Prostate gland (tissue), 2 donors: ENCODE data around the gene ELOVL3.

Experiments
- CTCF ChIP-seq, 4 experiments: fragments of 200-600 bp in 2 of 4; fragments of 450-650 bp in 2 of 4; sonication (generic) in 2 of 4; IDR thresholded peaks; 1 replicate in 3 of 4; 2 replicates in 1 of 4; pipeline ENCODE4 v1.5.1; 2016 to 2019; ENCODE audit warnings: antibody characterized with exemption in 4 of 4, mild to moderate bottlenecking in 2 of 4, moderate library complexity in 2 of 4
- POLR2A ChIP-seq: fragments of 450-650 bp; IDR thresholded peaks from one replicate; pipeline ENCODE4 v1.6.1; 2016; ENCODE audit warnings: antibody characterized with exemption, mild to moderate bottlenecking
- POLR2AphosphoS5 ChIP-seq: sonication (generic); formaldehyde crosslinking; IDR thresholded peaks from one replicate; pipeline ENCODE4 v1.6.1; 2017; ENCODE audit warnings: antibody characterized with exemption

DNA sequence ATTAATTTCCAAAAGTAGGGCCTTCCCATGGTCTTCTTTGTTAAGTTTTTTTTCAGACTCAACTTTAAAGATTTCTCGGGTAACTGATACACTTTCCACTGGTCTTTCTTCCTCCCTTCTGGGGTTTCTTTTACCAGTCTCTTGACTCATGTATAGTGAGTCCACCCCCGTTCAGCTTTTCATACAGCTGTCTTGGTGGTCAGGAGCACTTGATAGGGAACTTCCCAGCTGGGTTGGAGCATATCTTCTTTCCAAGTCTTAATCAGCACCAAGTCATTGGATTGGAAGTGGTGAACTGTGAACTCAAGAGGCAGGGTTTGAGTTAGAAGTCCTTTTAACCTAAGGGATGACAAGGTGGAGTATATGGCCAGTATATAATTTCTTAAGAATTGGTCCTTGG lies 29.2 kb upstream of the ELOVL3 start:
- TF ChIP-seq CTCF (IDR thresholded peaks at IDR 0.05) (no peak), POLR2AphosphoS5 (no peak), POLR2A (no peak)
